ENCODE data around the gene C1S.

The C1S gene

GRCh38 chr12:7065073-7065623, 4.6 kb downstream of the C1S start:
- Histone ChIP-seq H3K4me3 (ENCODE audit: low read depth in 1 of 2, low read length in 2 of 2) (no peak overlapping the region), H3K36me3 (ENCODE audit: insufficient read depth, low read length) (no peaks in the 10 kb centered on the region), H4K20me1 (ENCODE audit: insufficient read depth, low read length) (no peaks in the 10 kb centered on the region), H2AFZ (ENCODE audit: low read depth, low read length) (no peak overlapping the region), H3K9me3 (ENCODE audit: insufficient read depth, low read length, severe bottlenecking) (no peaks in the 10 kb centered on the region), H3K4me2 (ENCODE audit: insufficient read depth, low read length) (no peak overlapping the region), H3K9ac (ENCODE audit: low read depth, low read length) (no peak overlapping the region), H3K4me1 (ENCODE audit: insufficient read depth, low read length) (no peaks in the 10 kb centered on the region), H3K27ac (ENCODE audit: low read length) (no peak overlapping the region), H3K79me2 (ENCODE audit: insufficient read depth, low read length) (no peaks in the 10 kb centered on the region), H3K27me3 (ENCODE audit: insufficient read depth, low read length, poor library complexity) (peaks cover 27% of the 10 kb centered on the region)
- TF ChIP-seq EZH2 (IDR thresholded peaks at IDR 0.05; ENCODE audit: borderline replicate concordance, low read depth, low read length, severe bottlenecking) (no peak), CTCF (IDR thresholded peaks at IDR 0.05; ENCODE audit: borderline replicate concordance, extremely low read depth, low read length, poor library complexity, severe bottlenecking) (no peak)
- ATAC-seq (ENCODE audit: insufficient read depth, low read depth) (no peak), DNase-seq (no peak)

GRCh38 chr12:7066596-7066995, 6.1 kb downstream of the C1S start:
- no peaks in the 10 kb centered on the region for H3K79me2 ChIP-seq (ENCODE audit: insufficient read depth, low read length)
- no peak overlapping the region for H3K27ac ChIP-seq (ENCODE audit: low read length)
- no peaks in the 10 kb centered on the region for H3K36me3 ChIP-seq (ENCODE audit: insufficient read depth, low read length)
- no peak overlapping the region for H2AFZ ChIP-seq (ENCODE audit: low read depth, low read length)
- H3K4me2 ChIP-seq (ENCODE audit: insufficient read depth, low read length) = no peak overlapping the region
- TF ChIP-seq CTCF (IDR thresholded peaks at IDR 0.05; ENCODE audit: borderline replicate concordance, extremely low read depth, low read length, poor library complexity, severe bottlenecking) = no peak
- no peak for TF ChIP-seq EZH2 (IDR thresholded peaks at IDR 0.05; ENCODE audit: borderline replicate concordance, low read depth, low read length, severe bottlenecking)
- DNase-seq = no peak
- H4K20me1 ChIP-seq (ENCODE audit: insufficient read depth, low read length) = no peaks in the 10 kb centered on the region
- peaks cover 15% of the 10 kb centered on the region for H3K27me3 ChIP-seq (ENCODE audit: insufficient read depth, low read length, poor library complexity)
- ATAC-seq (ENCODE audit: insufficient read depth, low read depth) = no peak
- H3K4me1 ChIP-seq (ENCODE audit: insufficient read depth, low read length) = no peaks in the 10 kb centered on the region
- H3K9me3 ChIP-seq (ENCODE audit: insufficient read depth, low read length, severe bottlenecking) = no peaks in the 10 kb centered on the region
- H3K4me3 ChIP-seq (ENCODE audit: low read depth in 1 of 2, low read length in 2 of 2) = no peak overlapping the region
- no peak overlapping the region for H3K9ac ChIP-seq (ENCODE audit: low read depth, low read length)

GRCh38 chr12:7067096-7067495, 6.6 kb downstream of the C1S start:
- no peak for ATAC-seq (ENCODE audit: insufficient read depth, low read depth)

More at GRCh38 chr12:7067096-7067495, 6.6 kb downstream of the C1S start:
- TF ChIP-seq CTCF (IDR thresholded peaks at IDR 0.05; ENCODE audit: borderline replicate concordance, extremely low read depth, low read length, poor library complexity, severe bottlenecking) = no peak
- no peak for TF ChIP-seq EZH2 (IDR thresholded peaks at IDR 0.05; ENCODE audit: borderline replicate concordance, low read depth, low read length, severe bottlenecking)
- H4K20me1 ChIP-seq (ENCODE audit: insufficient read depth, low read length) = no peaks in the 10 kb centered on the region
- no peaks in the 10 kb centered on the region for H3K36me3 ChIP-seq (ENCODE audit: insufficient read depth, low read length)
- H3K27me3 ChIP-seq (ENCODE audit: insufficient read depth, low read length, poor library complexity) = peaks cover 20% of the 10 kb centered on the region
- no peak overlapping the region for H3K9ac ChIP-seq (ENCODE audit: low read depth, low read length)
- H2AFZ ChIP-seq (ENCODE audit: low read depth, low read length) = no peak overlapping the region
- H3K4me1 ChIP-seq (ENCODE audit: insufficient read depth, low read length) = no peaks in the 10 kb centered on the region
- H3K4me2 ChIP-seq (ENCODE audit: insufficient read depth, low read length) = no peak overlapping the region
- no peak for DNase-seq
- no peak overlapping the region for H3K4me3 ChIP-seq (ENCODE audit: low read depth in 1 of 2, low read length in 2 of 2)
- no peaks in the 10 kb centered on the region for H3K79me2 ChIP-seq (ENCODE audit: insufficient read depth, low read length)
- no peaks in the 10 kb centered on the region for H3K9me3 ChIP-seq (ENCODE audit: insufficient read depth, low read length, severe bottlenecking)
- H3K27ac ChIP-seq (ENCODE audit: low read length) = no peak overlapping the region
